Activated T-cell treated with anti-CD3 and anti-CD28 coated beads for 24 hours (primary cell): ENCODE results near the gene PCDH19.
"Not testable (repeated sequence)": the region's sequence is repeated elsewhere in the genome, so short reads cannot be mapped to it uniquely, and the experiment has no call there.

Experiments used
- DNase-seq: peaks from one replicate; pipeline ENCODE4 v3.0.0-alpha.2; 2020; ENCODE audit warnings: low read depth

PCDH19 gene, protein sequence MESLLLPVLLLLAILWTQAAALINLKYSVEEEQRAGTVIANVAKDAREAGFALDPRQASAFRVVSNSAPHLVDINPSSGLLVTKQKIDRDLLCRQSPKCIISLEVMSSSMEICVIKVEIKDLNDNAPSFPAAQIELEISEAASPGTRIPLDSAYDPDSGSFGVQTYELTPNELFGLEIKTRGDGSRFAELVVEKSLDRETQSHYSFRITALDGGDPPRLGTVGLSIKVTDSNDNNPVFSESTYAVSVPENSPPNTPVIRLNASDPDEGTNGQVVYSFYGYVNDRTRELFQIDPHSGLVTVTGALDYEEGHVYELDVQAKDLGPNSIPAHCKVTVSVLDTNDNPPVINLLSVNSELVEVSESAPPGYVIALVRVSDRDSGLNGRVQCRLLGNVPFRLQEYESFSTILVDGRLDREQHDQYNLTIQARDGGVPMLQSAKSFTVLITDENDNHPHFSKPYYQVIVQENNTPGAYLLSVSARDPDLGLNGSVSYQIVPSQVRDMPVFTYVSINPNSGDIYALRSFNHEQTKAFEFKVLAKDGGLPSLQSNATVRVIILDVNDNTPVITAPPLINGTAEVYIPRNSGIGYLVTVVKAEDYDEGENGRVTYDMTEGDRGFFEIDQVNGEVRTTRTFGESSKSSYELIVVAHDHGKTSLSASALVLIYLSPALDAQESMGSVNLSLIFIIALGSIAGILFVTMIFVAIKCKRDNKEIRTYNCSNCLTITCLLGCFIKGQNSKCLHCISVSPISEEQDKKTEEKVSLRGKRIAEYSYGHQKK (N-terminal part only)

GRCh38 chrX:100409610-100410590 lies at the start of gene PCDH19:
PCDH19 (minus strand) TSS chrX:100410273; CDS start chrX:100408597, 1,676 bp downstream.
- DNase-seq, result peak; percentile 18

- no peak for DNase-seq
These were observed 39.9 kb upstream of the PCDH19 start for GRCh38 chrX:100449696-100450608.

- no peak for DNase-seq
These were observed 37.8 kb upstream of the PCDH19 start for GRCh38 chrX:100447655-100448397.

GRCh38 chrX:100445593-100445992 lies 35.5 kb upstream of the PCDH19 start:
- no peak for DNase-seq

DNA sequence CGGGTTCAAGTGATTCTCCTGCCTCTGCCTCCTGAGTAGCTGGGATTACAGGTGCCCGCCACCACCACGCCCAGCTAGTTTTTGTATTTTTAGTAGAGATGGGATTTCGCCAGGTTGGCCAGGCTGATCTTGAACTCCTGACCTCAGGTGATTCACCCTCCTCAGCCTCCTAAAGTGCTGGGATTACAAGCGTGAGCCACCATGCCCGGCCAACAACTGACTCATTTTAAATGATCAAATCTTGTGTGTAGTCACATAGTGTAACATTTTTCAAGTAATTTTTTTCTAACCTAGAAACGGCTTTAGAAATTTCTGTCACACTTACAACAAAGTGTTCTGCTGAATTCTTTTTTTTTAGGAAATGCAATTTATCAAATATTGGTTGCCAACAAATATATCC lies 31.2 kb upstream of the PCDH19 start:
- not testable (repeated sequence) for DNase-seq

- no peak for DNase-seq
These were observed 29.9 kb upstream of the PCDH19 start for GRCh38 chrX:100440006-100440405.

- DNase-seq, result no peak
These were observed 25.7 kb upstream of the PCDH19 start for GRCh38 chrX:100435726-100436125.

DNA sequence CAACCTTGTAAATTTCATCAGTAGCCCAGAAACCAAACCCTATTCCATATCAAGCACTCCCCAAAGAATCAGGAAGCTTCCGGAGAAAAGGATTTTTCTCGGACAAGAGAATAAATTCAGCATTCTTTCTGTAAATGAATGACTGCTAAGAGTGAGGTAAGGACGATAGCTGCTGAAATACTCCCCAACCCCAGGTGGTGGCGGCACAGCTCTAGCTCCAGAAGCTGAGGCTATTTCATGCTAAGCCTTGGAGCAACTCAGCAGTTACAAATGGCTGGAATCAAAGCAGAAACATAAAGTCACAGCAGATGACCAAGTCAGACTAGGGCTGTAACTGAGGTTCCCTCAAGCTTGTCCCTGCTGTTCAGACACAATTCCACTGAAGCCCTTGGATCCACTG lies 13.9 kb upstream of the PCDH19 start:
- no peak for DNase-seq

DNA sequence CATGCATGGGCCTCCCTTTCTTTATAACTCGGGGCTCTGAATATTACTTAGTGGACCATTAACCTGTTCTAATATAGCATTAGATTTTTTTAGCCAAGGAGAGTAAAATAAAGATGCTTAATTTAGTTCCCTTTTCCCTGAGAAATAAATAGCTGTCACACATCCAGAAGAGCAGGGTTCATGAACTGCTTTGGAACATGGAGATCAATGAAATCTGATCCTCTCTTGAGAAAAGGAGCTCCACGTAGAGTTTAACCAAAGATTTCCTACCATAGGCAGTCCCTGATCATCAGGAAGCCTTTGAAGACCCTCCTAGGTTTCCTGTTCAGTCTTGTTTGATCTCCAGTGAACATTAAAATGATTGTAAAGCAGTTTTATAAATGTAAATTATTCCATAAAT lies 8.5 kb upstream of the PCDH19 start:
- DNase-seq, result no peak

DNA sequence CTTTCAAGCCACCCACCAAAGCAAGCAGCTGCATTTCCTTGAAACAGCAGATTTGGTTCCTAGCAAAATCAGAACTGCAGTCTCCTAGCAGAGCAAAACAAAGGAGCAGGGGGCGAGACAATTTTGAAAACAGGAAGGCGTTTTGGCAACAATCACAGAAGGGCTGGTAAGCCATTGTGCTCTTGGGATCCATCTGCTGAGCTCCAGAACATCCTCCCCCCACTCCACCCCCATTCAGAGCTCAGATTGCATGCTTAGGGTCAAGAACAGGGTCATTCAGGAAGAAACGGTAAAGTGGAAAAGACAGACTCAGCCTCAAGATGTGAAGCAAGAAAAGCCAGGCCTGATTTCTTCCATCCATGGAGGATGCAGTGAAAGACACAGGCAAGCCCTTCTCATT lies 7.6 kb upstream of the PCDH19 start:
- DNase-seq, result no peak

DNA sequence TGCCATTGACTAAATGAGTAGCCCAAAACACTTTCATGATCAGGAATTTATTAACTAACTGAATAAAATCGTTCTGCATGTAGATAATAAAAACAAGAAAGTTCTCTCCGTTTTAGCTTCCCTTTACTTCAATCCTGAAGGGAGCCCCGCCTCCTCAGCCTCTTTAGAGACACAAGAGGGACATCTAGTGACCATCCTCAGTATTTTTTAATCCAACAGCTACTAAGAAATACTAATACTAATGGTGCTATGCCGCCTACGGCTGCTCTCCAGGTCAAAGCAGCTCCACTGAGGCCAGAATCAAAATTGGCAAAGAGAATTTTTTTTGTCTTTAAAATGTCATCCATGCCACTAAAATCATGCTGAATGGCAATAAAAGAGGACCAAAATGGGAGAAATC lies 3.2 kb upstream of the PCDH19 start:
- DNase-seq, result no peak

DNA sequence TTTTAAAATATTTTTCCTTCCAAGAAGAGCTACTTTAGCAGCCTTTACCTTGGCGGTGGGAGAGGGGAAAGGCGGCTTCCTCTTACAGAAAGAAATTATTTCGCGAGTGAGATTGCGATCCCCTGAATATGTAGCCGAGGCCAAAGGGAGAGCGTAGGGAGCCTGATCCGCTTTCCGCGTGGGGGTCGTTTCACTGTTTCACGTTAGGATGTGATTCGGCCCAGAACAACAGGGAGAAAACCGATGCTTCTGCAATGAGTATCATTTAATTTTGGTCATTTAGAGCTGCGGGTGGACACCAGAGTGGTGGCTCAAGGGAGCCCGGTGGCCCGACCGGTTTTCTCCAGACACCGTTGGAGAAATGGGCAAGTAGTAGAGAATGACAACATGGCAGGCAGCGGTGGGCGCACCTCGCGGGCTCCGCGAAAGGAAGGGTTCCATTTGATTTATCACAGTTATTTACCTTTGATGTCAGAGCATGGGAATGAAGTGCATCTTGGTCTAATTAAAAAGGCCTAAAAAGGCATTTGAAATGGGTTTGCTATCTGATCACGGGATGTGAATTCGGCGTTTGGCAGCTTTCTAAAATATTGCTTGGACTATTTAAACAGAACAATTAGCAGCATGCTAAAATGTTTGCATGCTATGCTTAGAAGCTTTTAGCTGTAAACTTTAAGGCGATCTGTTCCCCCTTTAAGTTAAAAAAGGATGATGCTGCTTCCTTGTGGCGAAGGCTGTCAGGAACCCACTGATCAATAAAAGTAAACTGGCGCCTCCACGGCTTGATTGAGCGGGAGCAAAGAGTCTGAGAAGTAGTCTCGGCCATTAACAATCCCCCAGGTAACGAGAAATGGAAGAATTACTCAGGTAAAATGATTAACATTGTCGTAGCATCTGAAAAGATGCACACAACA lies 2.0 kb upstream of the PCDH19 start:
- DNase-seq, result no peak

DNA sequence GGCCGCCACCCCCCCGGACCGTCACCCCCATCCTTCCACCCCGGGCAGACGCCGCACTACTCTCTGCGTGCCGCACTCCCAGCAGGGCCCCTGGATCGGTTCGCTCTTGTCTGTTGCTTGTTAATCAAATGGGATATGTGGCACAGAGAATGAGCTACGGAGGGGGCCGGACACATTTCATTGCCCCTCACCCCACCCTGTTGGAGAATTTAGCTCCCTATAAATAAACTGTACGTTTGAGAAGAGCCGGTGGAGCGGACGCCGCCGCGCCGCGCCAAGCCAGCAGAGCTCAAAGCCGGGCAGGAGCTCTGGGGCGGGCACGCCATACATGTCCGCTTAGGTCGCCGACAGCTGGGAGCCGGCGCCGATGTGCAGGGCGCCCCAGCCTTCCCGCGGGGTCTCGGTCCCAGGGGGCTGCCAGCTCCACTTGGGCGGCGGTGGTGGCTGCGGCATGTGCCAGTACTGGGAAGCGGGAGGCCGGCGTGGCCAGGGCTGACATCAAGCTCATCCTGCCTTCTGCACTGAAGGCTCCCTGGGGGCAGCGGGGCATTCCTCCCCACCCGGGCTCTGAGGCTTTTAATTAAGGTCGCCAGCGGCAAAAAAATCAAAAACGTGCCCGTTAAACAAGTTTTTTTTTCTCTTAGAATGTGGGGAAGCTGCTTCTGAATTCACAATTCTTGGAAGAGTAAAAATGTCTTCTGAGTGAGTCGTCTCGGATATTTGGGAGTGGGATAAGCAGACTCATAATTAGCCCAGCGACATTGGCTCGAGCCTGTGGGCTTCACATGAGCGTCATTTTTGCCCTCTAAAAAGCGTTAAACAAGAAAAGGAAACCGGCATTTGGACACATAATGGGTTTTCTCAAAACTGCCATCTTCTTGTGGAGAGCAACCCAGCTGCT lies 1.1 kb upstream of the PCDH19 start:
- no peak for DNase-seq

DNA sequence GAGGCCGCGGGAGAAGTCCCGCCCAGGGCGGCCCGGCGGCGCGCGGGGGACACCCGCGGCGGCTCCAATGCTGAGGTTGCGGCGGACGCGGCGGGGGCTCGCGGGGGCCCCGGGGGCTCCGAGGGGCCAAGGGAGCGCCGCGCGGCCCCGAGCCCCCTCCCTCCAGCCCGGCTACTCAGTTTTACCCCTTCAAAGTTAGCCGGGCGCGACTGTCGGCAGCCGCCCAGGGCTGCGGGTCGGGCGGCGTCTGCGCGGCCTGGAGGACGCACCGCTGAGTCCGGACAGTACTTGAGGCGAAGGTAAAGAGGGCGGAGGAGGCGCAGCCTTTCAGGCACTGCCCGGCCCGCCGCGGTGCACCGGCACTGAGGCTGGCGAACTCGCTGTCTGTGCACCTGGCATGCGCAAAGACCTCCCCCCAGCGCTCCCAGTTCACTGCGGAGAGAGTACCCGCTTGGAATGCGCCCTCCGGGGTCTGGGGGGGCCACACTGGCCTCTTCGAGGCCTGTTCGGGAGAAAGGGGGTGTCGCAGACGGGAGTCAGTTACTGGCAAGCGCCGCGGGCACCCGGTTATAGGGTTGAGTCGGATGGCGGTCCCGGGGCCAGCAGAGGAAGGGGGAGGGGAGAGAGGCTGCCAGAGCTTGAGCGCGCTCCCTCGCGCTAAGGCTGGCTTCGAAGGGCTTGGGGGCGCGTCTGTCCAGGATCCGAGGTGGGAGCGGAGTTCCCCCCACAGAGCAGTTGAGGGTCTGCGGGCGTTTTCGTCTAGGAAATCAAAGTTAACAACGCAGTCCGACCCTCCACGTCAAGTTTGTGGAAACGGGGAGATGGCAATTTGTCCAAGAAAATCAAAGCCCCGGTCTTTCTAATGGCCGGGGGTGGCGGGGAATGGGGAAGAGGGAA lies 1.1 kb downstream of the PCDH19 start:
- no peak for DNase-seq

DNA sequence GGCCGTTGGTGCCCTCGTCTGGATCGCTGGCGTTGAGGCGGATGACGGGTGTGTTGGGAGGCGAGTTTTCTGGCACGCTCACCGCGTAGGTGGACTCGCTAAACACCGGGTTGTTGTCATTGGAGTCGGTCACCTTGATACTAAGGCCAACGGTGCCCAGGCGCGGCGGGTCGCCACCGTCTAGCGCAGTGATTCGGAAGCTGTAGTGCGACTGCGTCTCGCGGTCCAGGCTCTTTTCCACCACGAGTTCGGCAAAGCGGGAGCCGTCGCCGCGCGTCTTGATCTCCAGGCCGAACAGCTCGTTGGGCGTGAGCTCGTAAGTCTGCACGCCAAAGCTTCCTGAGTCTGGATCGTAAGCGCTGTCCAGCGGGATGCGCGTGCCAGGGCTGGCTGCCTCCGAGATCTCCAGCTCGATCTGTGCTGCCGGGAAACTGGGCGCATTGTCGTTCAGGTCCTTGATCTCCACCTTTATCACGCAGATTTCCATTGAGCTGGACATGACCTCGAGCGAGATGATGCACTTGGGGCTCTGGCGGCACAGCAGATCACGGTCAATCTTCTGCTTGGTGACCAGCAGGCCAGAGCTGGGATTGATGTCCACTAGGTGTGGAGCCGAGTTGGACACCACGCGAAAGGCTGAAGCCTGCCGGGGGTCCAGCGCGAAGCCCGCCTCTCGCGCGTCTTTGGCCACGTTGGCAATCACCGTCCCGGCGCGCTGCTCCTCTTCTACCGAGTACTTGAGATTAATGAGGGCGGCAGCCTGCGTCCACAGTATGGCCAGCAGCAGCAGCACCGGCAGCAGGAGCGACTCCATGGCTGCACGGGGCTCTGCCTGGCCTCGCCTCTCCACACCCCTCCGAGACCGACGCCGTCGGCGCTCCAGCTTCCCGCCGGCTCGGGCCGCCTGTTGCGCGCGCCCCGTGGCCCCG lies 2.0 kb downstream of the PCDH19 start:
- no peak for DNase-seq
